DND-41 (cell line): ENCODE results near the gene HLA-DMA.

ENCODE experiments used
- ATAC-seq: fragments of 200-7000 bp; cut with Tn5 transposase; 3 replicates; pipeline ENCODE4 v1.9.1; 2021; ENCODE audit warnings: low read depth; ENCODE audit not compliant: insufficient read depth
- DNase-seq: peaks from one replicate; pipeline ENCODE4 v3.0.0-alpha.2; 2020
- H2AFZ ChIP-seq: 2 replicates; pipeline ENCODE4 v1.6.0; 2012; ENCODE audit warnings: low read depth, low read length
- H3K27ac ChIP-seq: 2 replicates; pipeline ENCODE4 v1.5.1; 2012; ENCODE audit warnings: low read length, inconsistent platforms
- H3K27me3 ChIP-seq: fragments of 200-600 bp; sonication (generic); 2 replicates; pipeline ENCODE4 v1.6.0; 2012; ENCODE audit warnings: low read length, mild to moderate bottlenecking, inconsistent platforms; ENCODE audit not compliant: insufficient read depth, poor library complexity
- H3K36me3 ChIP-seq: 2 replicates; pipeline ENCODE4 v1.5.1; 2012; ENCODE audit warnings: low read length, inconsistent platforms; ENCODE audit not compliant: insufficient read depth
- H3K4me1 ChIP-seq: 2 replicates; pipeline ENCODE4 v1.5.1; 2012; ENCODE audit warnings: mild to moderate bottlenecking, low read length; ENCODE audit not compliant: insufficient read depth
- H3K4me2 ChIP-seq: 2 replicates; pipeline ENCODE4 v1.6.0; 2012; ENCODE audit warnings: mild to moderate bottlenecking, moderate library complexity, low read length, inconsistent platforms; ENCODE audit not compliant: insufficient read depth
- H3K4me3 ChIP-seq, 2 experiments: fragments of 200-600 bp in 1 of 2; shearing (Covaris generic) in 1 of 2; 2 replicates each; pipeline ENCODE4 v1.5.1; 2012 to 2016; ENCODE audit warnings: inconsistent platforms in 2 of 2, low read length in 2 of 2, mild to moderate bottlenecking in 2 of 2, low read depth in 1 of 2, moderate library complexity in 1 of 2
- H3K79me2 ChIP-seq: 2 replicates; pipeline ENCODE4 v1.6.0; 2012; ENCODE audit warnings: low read length, inconsistent platforms; ENCODE audit not compliant: insufficient read depth
- H3K9ac ChIP-seq: 2 replicates; pipeline ENCODE4 v1.6.0; 2012; ENCODE audit warnings: low read depth, mild to moderate bottlenecking, inconsistent platforms, low read length, moderate library complexity
- H3K9me3 ChIP-seq: 2 replicates; pipeline ENCODE4 v1.5.1; 2012; ENCODE audit warnings: low read length, moderate library complexity, mild to moderate bottlenecking, inconsistent platforms; ENCODE audit not compliant: insufficient read depth, severe bottlenecking
- H4K20me1 ChIP-seq: 2 replicates; pipeline ENCODE4 v1.6.0; 2012; ENCODE audit warnings: low read length; ENCODE audit not compliant: insufficient read depth
- CTCF ChIP-seq: IDR thresholded peaks from 2 replicates; pipeline ENCODE4 v1.5.1; 2012; ENCODE audit warnings: borderline replicate concordance, low read length, moderate library complexity, mild to moderate bottlenecking; ENCODE audit not compliant: poor library complexity, severe bottlenecking; ENCODE audit errors: extremely low read depth
- EZH2 ChIP-seq: IDR thresholded peaks from 3 replicates; pipeline ENCODE4 v1.6.1; 2012; ENCODE audit warnings: borderline replicate concordance, low read depth, mild to moderate bottlenecking, moderate library complexity, low read length, inconsistent platforms; ENCODE audit not compliant: severe bottlenecking

HLA-DMA gene

GRCh38 chr6:32979720-32980487, 27.0 kb upstream of the HLA-DMA start:
- TF ChIP-seq CTCF (no peak), EZH2 (no peak)
- Histone ChIP-seq H3K27me3 (no peaks in the 10 kb centered on the region), H4K20me1 (peaks cover 65% of the 10 kb centered on the region), H3K4me1 (peaks cover 28% of the 10 kb centered on the region), H2AFZ (no peak overlapping the region), H3K9ac (no peak overlapping the region), H3K79me2 (peaks cover 44% of the 10 kb centered on the region), H3K4me3 (no peak overlapping the region), H3K36me3 (peaks cover 69% of the 10 kb centered on the region), H3K27ac (no peak overlapping the region), H3K9me3 (no peaks in the 10 kb centered on the region), H3K4me2 (no peak overlapping the region)
- DNase-seq, result no peak
- no peak for ATAC-seq

GRCh38 chr6:32977953-32978324, 25.0 kb upstream of the HLA-DMA start:
- Histone ChIP-seq H3K27me3 (no peaks in the 10 kb centered on the region), H2AFZ (no peak overlapping the region), H3K4me3 (no peak overlapping the region), H3K4me1 (peaks cover 40% of the 10 kb centered on the region), H3K4me2 (peak overlapping the region; percentile 82; the same call in 1 of the 2 replicates), H3K9me3 (no peaks in the 10 kb centered on the region), H3K9ac (no peak overlapping the region), H3K36me3 (peaks cover 89% of the 10 kb centered on the region), H4K20me1 (peaks cover 79% of the 10 kb centered on the region), H3K79me2 (peaks cover 64% of the 10 kb centered on the region), H3K27ac (no peak overlapping the region)
- TF ChIP-seq CTCF (no peak), EZH2 (no peak)
- DNase-seq (no peak), ATAC-seq (no peak)

GRCh38 chr6:32977272-32977952, 24.5 kb upstream of the HLA-DMA start:
- Histone ChIP-seq H3K4me1 (peaks cover 40% of the 10 kb centered on the region), H3K27me3 (no peaks in the 10 kb centered on the region), H3K4me3 (no peak overlapping the region), H3K79me2 (peaks cover 69% of the 10 kb centered on the region), H3K9ac (no peak overlapping the region), H3K9me3 (no peaks in the 10 kb centered on the region), H4K20me1 (peaks cover 82% of the 10 kb centered on the region), H3K27ac (no peak overlapping the region), H3K36me3 (peaks cover 94% of the 10 kb centered on the region), H2AFZ (no peak overlapping the region), H3K4me2 (peak overlapping the region; percentile 82; the same call in 1 of the 2 replicates)
- DNase-seq, result no peak
- ATAC-seq, result no peak
- TF ChIP-seq EZH2, result no peak

- Histone ChIP-seq H3K4me2 (peak overlapping the region; percentile 82), H3K36me3 (peaks cover 94% of the 10 kb centered on the region), H2AFZ (no peak overlapping the region), H3K4me3 (peak overlapping the region in 1 of 2 experiments; percentile 84; a peak in 2 of 4 replicates), H3K27ac (0 out of 2 replicates have a peak overlapping the region, but pooled peaks have one; percentile 8), H3K4me1 (peaks cover 40% of the 10 kb centered on the region), H4K20me1 (peaks cover 85% of the 10 kb centered on the region), H3K79me2 (peaks cover 73% of the 10 kb centered on the region), H3K27me3 (no peaks in the 10 kb centered on the region), H3K9me3 (no peaks in the 10 kb centered on the region), H3K9ac (peak overlapping the region; percentile 88)
- ATAC-seq (no peak), DNase-seq (no peak)
- no peak for TF ChIP-seq CTCF
- TF ChIP-seq EZH2, result no peak
These were observed 23.6 kb upstream of the HLA-DMA start for GRCh38 chr6:32976334-32977069.
